NCI-H2227 treated with DMSO at 0.1 percent for 48 hours (cell line): Measurements from ENCODE around the gene CD47.

ENCODE experiments used
- DNase-seq: peaks from one replicate; lab custom pipeline; 2025; lab: John Stamatoyannopoulos, UW

CD47 gene

DNA sequence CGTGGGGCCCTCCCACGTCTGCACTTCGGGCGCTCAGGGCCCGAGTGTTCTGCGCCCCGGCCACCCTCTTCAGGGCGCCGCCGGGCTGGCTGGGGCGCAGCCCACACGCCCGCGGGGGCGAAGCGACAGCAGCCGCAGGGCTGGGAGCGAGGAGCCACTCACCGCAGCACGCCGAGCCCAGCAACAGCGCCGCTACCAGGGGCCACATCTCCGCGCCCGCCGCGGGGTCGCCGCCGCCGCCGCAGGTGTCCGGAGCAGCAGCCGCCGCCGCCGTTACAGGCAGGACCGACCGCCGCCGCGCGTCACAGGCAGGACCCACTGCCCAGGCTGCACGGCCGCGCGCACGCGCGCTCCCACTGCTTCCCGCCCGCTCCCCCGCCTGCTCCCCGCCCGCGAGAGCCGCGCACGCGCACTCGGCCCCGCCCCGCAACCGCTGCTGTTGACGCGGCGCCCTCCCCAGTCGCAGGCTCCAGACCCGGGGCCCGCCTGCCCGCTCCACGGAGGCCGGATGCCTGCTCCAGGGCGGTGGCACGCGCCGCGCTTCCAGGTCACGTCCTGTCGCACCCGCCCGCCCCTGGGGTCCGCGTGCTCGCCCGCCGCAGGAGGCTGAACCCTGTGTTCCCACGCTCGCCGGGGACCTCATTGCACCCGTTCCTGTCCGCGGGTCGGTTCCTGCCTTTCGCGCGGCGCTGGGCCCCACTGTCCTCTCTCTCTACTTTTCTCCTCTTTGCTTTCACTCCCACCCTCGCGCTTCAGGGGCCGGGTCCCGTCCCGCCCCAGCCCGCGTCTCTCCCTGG, at the start of gene CD47:
Gene CD47, minus strand, starts transcription at position 331 of the 797 bp plus-strand sequence. Its CDS starts 123 bp downstream, at position 208.
- peak; percentile 67 for DNase-seq

DNA sequence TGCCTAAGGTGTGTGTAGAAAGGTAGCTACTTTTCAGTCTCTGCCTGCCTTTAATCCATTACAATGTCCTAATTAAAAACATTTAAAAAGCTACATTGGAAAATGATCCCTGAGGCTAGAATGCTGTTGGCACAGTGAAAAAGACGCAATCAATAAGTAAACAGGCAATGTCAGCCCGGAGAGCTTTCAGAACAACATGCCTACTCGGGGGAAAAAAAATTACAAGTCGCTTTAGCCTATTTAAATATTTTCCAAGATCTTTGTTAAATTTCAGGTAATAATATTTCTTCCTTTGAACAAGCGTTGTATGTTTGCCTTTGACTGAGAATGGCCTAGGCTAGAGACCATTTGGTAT, 46.6 kb upstream of the CD47 start:
- DNase-seq: no peak

DNA sequence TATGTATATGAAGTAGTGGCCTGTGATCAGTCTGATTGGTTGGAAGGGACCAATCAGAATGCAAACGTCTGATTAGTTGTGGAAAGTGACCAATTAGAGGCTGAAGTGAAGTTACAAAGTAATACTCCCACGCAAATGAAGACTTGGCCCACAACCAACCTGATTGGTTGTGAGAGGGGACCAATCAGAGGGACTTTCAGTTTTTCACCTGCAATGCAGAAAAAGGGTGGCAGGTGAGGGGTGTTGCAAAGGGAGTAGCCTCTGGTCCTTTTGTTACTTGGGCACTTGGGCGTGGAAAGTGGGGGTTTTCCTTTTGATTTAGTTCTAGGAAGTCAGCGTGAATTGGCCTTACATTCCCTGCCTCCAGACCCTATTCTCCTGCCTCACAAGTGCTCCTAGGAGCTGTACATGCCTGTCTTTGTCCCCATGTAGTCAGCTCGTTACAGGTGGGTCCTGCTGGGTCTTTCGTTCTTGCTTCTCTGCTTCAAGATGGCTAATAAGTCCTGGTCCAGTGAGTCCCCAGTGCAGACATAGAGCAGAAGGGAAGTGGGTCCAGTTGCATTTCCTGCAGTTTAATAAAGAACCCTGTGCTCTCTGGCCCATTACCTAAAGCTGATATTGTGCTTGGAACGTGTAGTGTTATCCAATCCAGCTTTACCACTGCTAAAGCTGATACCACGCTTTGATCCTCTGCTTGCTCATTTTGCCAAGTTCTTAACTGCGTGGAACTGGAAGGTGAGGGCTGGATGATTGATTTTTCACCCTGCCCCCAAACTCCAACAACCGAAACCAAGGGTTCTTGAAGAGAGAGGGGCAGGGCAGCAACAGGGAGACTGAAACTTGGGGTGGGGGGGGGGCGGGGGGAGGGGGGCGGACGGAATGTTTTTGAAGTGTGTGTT, 46.0 kb upstream of the CD47 start:
- DNase-seq: no peak

DNA sequence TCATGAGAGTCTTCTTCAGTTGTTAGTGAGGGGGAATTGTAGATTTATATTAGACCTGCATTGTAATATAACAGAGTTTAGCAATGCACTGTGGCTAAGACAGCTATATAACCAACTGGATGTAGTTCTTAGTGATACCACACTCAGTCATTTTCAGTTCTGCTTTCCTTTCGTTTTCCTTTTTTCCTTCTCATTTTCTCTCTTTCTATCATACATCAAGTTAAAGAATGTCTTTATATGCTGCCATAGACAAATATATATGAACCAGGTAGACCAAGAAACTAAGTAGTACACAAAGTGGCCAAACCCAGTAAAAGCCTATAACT, 43.7 kb upstream of the CD47 start:
- no peak for DNase-seq

DNA sequence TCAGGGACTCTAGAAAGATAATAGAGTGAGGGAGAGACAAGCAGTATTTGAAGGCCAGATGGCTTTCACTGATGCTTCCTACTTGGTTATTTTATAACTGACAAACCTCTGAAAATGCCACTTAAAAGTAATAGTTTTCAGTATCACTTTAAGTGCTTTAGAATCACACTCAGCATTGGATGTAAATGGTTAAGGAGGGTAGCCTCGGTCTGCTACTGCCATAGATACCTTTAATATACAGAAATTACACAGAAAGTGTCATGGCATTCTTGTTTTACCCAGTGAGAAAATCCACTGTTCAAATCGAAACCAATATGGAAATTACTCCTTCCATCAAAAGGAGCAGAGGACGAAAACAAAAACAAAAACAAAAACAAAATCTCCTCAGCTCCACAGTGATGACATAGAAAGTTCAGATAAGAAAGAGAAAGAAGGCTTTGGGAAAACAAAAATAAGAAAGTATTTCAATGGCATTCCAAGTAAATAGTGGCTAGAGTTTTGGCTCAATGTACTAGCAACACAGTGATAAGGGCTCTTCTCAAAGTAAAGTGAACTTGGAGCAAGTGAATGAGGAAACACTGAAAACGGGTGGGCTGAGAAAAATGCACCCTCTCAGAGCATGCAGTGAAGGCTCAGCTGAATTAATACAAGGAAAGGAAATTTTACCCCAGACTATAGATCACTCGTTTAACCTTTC, 43.2 kb upstream of the CD47 start:
- no peak for DNase-seq

DNA sequence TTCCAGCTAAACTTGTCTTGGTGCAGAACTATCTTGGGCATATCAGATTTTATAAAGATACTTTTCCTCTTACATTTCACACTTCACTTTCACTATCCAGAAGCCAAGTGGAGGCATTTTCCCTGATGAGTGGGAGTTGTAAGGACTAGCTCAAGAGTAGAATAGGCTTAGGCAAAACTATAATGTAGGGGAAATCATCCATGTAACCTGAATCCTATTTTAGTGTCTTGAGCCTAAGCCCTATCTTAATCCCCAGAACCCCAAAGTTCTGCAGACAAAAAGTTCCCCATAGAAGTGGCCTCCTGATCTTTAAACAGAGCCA, 42.2 kb upstream of the CD47 start:
- no peak for DNase-seq

DNA sequence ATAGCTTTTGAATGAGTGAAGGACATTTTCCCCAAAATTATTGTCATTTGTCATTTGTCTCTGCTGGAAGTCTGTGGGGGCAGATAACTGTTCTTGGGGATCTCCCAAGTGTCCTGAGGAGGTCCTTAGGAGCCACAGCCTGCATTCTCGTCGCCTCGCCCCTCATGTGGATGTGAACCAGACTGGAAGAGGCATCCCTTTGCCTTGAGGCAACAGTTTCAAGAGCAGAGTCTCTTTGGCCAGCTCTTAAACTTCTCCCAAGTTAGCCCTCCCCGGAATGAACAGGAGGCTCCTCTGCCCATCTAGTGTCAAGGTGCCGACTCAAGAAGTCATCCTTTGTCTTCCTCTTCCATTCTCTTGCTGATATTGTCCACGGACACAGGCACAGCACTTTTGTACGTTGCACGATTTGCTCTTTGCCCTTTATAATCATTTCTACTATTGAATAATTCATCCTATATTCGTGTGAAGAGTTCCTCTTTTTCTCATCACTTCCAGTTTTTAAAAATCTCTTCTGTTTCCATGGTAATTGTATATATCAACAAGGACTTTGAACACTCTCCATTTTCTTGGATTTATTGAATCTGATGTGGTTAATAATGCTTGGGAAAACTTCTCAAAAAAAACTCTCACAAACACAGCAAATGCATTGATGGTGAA, 40.8 kb upstream of the CD47 start:
- DNase-seq: no peak

DNA sequence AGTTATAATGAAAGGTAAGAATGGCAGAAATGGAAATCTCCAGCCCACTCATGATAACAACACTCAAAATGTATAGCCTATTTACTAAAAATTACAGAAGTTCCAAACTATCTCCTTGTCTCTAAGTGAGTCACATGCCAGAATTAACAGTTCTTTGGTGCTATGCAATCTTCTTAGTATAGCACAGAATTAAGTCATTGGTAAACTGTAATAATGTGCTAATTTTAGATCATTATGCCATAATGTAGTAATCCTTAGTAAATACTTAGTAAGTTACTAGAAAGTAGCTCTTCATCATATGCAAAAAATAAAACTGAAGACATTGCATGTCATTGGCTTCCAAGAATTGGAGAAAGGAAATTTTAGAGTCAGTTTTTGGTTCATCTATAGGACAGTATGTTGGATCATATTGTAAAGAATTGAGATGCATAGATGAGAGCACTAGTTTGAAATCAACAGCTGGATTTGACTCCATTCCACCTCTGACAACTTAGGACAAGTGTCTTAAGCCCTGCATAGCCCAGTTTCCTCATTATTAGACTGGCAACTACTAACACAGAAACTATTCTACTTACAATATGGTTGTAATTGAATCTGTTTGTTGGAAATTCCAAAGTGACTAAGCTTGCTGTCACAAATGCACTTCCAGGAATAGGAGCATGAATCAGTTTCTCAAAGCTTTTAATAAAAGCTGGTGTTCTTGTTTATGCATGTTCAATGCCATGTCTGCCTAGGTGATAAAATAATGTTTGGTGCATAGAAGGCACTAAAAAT, 40.1 kb upstream of the CD47 start:
- DNase-seq: no peak

DNA sequence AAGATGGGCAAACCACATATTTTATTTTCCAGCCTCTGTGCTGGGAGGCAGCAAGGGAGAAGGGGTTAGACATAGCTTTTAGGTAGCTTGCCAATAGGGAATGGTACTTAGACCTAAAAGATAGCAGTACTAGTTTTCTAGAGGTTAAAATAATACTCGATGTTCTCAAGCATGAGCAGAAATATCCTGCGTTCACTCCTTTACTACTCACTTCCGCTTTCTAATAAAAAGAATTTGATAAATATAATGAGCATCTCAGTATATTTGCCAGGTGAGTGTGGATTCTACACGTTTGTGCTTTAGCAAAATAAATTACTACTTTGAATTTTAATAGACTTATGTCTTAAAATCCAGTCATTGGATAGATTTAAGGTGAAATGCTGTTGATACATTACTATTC, 39.4 kb upstream of the CD47 start:
- no peak for DNase-seq

DNA sequence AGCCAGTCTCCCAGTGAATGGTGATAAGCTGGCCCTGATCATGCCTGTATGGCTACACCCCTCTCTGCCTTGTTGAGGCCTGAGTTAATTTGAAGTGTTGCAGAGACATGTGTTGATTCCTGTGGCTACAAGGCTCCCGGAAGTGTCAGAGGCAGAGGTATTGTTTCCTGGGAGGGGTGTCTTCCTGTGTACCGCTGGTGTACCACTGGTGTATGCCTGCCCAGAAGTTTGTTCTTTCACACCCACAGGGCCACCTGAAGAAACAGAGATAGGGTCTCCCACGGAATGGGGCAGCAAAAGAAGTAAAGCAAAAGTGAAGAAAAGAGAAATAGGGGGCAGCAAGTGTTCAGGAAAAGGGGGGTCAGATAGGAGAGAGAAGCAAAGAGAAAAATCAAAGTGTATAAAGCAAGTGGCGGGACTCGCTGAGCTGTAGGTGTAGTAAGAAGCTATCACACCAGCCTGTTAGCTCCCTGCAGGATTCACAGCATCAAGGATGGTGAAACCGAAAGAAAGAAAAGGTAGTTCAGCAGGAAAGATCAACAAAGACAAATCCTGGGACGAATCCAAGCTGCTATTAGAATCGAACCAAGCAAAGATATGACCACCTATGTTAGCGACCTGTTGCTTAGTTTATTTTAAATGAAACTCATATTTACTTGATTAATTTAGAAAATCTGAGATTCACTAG, 36.6 kb upstream of the CD47 start:
- DNase-seq: no peak

DNA sequence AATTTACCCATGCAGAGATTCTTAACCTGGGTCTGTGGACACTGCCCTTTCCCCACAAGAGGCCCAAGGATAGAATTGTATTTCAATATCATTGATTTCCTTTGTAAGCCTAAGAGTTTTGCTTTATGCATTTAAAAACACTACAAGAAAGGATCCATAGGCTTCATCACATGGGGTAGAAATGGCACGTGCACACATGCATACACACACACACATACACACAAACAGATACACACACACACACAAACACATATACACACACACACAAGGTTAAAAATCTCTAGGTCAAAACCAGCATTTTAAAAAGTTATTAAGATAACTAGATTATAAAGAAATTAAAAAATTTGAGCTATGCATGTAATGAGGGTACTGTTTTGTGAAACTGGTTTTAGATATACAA, 35.5 kb upstream of the CD47 start:
- no peak for DNase-seq

DNA sequence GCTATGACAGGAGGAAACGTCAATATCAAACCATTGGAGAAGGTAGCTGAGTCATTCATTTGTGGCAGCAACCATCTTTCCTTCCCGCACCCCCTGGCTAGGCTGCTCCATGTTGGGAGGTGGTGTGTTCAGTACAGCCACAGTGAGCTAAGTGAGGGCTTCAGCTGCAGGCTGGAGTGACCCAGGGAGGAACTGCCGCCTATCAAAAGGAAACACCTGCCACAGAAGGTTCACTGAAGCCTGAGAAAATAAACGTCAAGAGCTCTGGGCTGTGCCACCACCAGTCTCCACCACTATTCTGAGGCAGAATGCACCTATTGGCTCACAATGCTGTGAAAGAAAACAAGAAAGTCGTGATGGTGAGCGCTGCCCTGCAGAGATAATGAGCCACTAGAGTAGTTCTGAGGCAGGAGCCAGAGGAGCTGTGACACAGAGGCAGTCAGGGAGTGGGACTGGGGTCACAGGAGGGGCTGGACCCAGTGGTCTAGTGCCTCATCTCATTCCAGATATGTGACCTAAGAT, 34.8 kb upstream of the CD47 start:
- DNase-seq: peak; percentile 72

DNA sequence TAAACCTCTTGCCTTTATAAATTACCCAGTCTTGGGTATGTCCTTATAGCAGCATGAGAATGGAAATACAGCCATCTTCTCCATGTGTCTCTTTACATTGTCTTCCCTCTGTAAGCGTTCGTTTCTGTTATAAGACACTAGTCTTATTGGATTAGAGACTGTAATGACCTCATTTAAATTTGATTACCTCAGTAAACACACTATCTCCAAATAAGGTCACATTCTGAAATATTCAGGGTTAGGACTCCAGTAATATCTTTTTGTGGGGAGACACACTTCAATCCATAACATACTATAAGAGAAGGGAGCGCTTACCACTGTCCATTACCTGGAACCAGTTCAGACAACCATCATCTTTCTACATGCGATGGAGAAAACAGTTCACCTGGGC, 34.3 kb upstream of the CD47 start:
- DNase-seq: no peak

DNA sequence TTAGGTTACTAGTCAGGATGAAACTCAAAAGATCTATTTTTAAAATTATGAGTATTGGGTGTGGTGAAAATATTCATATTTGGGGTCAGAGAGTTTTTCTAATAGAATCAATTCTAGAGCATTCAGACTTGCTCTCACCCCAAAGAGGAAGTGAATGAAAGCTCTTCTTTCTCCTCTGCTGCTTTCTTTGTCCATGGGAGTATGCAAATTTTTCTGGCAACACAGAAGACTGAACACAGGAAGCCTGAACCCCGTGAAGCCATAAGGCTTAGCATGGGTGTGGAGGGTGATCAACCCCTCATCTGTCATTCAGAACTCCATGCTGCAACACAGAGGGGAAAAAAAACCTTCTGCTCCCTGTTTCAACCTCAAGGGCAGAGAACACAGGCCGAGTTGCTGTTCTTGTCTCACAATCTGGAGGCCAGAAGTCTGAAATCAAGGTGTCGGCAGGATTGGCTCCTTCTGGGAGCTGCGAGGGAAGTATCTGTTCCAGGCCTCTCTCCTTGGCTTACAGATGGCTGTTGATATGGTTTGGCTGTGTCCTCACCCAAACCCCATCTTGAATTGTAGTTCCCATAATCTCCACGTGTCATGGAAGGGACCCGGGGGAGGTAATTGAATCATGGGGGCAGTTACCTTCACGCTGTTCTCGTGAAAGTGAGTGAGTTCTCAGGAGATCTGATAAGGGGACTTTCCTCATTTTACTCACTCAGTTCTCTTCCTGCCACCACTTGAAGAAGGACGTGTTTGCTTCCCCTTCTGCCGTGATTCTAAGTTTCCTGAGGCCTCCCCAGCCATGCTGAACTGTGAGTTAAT, 33.7 kb upstream of the CD47 start:
- no peak for DNase-seq

DNA sequence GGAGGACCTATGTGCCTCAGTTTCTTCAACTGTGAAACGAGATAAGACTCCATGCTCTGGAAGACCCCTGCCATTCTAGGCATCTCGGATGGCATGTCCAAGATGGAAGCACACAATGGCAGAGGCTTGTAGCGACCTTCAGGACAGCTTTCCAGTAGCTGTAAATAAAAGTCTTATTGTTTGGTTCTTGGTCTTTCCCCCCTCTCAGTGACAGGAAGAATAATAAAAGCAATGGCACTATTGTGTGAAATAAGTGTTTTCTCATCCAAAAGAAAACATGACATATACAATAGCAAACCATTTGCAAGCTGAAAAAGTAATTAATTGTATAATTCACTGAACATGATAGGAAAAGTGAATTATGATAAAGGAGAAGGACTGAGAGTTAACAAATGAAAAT, 32.5 kb upstream of the CD47 start:
- no peak for DNase-seq

DNA sequence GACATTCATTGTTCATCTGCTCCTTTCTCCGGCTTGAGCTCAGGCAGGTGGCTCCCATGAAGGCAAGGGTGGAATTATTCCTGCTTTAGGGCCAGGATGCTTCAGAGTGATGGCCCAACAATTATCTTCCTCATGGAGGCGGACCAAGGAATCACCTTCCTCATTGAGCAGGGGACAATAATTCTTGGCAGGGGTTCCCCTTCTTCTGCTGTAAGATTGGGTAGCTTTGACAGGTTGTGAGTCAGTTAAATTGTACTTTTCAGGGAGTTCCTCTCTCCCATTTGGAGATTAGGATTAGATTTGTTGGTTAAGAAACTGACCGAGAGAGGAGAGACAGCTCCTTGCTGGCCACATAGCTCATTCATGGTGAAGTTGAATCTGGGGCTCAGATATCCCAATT, 31.4 kb upstream of the CD47 start:
- no peak for DNase-seq

DNA sequence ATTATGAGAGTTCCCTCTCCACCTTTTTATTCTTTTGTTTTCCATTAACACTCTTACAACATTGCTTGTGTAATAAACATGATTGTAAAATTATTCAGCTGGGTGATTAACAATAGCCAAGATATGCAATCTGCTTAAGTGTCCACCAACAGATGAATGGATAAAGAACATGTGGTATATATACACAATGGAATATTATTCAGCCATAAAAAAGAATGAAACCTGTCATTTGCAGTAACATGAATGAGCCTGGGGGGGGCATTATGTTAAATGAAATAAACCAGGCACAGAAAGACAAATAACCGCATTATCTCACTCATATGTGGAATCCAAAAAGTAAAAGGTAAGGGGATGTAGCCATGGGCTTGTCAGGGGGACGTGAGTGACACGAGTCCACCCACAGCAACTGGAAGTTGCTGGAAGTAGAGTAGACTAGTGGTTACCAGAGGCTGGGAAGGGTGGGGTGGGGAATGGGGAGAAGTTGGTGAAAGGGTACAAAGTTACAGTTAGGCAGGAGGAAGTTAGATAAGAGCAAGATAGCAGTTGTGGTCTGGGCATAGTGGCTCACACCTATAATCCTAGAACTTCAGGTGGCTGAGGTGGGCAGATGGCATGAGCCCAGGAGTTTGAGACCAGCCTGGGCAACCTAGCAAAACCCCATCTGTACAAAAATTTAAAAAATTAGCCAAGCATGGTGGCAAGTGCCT, 28.7 kb upstream of the CD47 start:
- no peak for DNase-seq

DNA sequence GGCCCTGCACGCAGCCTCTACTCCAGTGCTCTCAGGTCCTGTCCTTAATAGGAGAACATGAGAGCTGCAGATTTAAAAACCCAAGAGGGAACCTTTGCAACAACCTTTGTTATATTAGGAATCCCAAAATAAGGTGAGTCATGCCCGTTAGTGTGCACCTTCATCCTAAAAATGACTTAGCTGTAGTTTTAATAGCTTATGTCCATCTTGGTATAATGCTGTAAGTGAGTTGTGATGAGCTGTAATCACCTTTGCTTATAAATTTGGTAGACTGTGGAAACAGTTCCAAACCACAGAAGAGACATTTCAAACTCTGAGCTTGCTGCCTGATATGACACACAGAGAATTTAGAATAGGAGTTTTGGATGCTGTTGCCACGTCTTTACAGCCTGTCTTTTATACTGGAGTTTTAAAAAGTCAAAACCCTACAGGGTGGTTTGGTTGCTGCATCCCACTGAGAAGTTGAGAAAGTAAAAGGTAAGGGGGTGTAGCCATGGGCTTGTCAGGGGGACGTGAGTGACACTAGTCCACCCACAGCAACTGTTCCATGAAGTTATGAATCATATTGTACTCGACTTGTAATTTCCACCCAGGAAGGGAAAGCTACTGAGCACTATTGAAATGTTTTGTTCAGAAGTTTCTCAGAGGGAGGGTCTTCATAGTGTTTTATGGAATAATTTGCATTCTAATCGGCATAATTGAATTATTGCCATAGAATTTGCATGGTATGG, 27.4 kb upstream of the CD47 start:
- no peak for DNase-seq
